Large intestine (tissue), 3 donors: ENCODE measurements around the gene IGLL1. TPM values are rescaled to one million over a fixed set of nuclear protein-coding genes. Genes with fewer than 3 reads are reported as not detected.
A peak's percentile ranks its signal among the peaks of the same experiment; 100 is the strongest.

Experiments
- DNase-seq, 2 donors: peaks; one replicate each; pipeline versions ENCODE4 v3.0.0 to v3.0.0-alpha.2; 2013
- H3K27ac ChIP-seq: one replicate; pipeline ENCODE4 v1.5.1; 2013; ENCODE audit warnings: low read length
- H3K27me3 ChIP-seq: 2 replicates; pipeline ENCODE4 v1.6.1; 2013; ENCODE audit warnings: low read length; ENCODE audit not compliant: control insufficient read depth, insufficient read depth
- H3K36me3 ChIP-seq: 2 replicates; pipeline ENCODE4 v1.6.1; 2013; ENCODE audit warnings: low read length; ENCODE audit not compliant: control insufficient read depth, insufficient read depth
- H3K4me1 ChIP-seq: one replicate; pipeline ENCODE4 v1.6.1; 2013; ENCODE audit warnings: low read length; ENCODE audit not compliant: control insufficient read depth, insufficient read depth
- H3K4me3 ChIP-seq: one replicate; pipeline ENCODE4 v1.5.1; 2013; ENCODE audit warnings: low read length
- H3K9me3 ChIP-seq: one replicate; pipeline ENCODE4 v1.6.1; 2013; ENCODE audit warnings: mild to moderate bottlenecking, low read depth, low read length, moderate library complexity; ENCODE audit not compliant: control insufficient read depth
- WGBS: methylation state at CpG from one replicate; pipeline ENCODE4 v1.1.5; 2013; ENCODE audit warnings: low lambda C conversion rate; ENCODE audit not compliant: insufficient coverage; 5-methylcytosine and 5-hydroxymethylcytosine counted together
- polyA plus RNA-seq: library from polyadenylated mRNA; unstranded; fragments of 120-200 nt; gene quantifications from one replicate; pipeline ENCODE4 v1.2.1, GENCODE V29; 2013

IGLL1 gene
- polyA plus RNA-seq, 1 donor, result 0.60 TPM

DNA sequence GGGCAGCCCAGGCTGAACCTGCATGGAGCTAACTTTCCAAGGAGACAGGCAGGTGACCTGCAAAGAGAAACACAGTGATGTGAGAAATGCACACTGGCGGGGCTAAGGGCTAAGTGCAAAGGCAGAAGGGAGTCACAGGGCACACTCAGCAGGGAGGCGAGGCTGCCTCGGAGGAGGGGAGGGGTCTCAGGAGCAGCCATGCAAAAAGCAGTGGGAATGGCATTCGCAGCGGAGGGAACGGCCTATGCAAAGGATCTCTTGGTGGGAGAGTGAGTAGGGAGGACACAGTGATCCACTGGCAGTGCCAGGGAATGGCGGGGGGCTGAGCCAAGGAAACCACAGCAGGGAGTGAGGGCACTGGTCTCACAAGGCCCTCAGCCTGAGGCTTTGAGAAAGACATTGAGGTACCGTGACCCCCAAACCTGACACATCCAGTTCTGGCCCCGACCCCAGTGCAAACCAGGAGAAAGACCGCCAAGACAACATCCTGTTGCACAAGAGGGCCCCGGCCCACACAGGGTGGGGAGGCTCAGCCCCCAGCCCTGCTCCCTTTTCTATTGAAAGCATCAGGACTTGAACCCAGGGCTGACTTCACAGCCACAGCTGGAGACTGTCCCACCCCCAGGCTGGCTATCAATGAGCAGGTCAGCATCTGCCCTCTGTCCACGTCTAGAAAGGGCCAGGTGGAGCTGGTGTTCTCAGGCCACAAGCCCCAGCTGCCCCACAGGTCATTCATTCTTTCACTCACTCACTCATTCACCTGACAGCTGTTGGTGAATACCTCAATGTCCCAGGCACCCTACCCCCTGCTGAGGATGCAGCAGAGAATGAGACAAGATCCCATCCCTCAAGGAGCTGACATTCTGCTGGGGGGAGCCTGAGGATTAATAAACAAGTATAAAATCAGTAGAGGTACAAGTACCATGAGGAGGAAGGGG, 50.7 kb downstream of the IGLL1 start:
- H3K4me1 ChIP-seq, result peaks cover 22% of the 10 kb centered on the region
- no peak overlapping the region for H3K4me3 ChIP-seq
- no peaks in the 10 kb centered on the region for H3K36me3 ChIP-seq
- no peak overlapping the region for H3K27ac ChIP-seq
- 51% methylated on average over 3 of the region's 12 CpGs for WGBS
- no peak for DNase-seq
- no peaks in the 10 kb centered on the region for H3K9me3 ChIP-seq
- no peaks in the 10 kb centered on the region for H3K27me3 ChIP-seq

DNA sequence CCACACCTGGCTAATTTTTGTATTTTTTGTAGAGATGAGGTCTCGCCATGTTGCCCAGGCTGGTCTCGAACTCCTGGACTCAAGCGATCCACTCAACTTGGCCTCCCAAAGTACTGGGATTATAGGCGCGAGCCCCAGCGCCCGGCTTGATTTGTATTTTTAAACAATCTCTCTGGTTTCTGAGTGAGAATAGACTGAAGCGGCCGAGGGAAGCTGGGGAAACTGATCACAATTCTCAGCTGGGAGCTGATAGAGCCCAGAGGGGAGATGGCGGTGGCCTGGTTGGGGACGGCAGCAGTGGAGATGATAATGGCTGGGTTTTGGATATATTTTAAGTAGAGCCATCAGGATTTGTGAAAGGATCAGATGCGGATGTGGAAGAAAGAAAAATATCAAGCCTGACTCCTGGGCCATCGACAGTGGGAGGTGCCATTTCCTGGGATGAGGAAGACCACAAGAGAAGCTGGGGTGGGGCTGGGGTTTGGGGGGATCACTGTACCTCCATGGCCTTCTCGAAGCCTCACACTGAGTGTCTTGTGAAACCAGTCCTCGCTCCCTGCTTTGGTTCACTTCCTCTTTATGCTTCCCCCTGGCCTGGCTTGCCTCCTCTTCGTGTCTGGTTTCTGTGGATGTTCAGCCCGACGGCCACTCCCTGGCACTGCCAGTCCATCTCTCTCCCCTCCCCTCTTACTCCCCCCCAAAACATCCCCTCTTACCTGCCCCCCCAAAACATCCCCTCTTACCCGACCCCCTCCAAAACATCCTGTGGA, 51.9 kb downstream of the IGLL1 start:
- Histone ChIP-seq H3K9me3 (no peaks in the 10 kb centered on the region), H3K4me1 (peaks cover 13% of the 10 kb centered on the region), H3K27me3 (no peaks in the 10 kb centered on the region), H3K36me3 (no peaks in the 10 kb centered on the region), H3K27ac (no peak overlapping the region), H3K4me3 (no peak overlapping the region)
- WGBS, result no CpG with 5 or more reads among the region's 19 CpGs
- no peak for DNase-seq

- no peak overlapping the region for H3K27ac ChIP-seq
- H3K36me3 ChIP-seq, result no peaks in the 10 kb centered on the region
- H3K27me3 ChIP-seq, result no peaks in the 10 kb centered on the region
- peaks cover 16% of the 10 kb centered on the region for H3K4me1 ChIP-seq
- no CpG with 5 or more reads among the region's 17 CpGs for WGBS
- no peak for DNase-seq
- H3K4me3 ChIP-seq, result no peak overlapping the region
- H3K9me3 ChIP-seq, result no peaks in the 10 kb centered on the region
These were observed 53.3 kb downstream of the IGLL1 start for GRCh38 chr22:23526596-23527316.

DNA sequence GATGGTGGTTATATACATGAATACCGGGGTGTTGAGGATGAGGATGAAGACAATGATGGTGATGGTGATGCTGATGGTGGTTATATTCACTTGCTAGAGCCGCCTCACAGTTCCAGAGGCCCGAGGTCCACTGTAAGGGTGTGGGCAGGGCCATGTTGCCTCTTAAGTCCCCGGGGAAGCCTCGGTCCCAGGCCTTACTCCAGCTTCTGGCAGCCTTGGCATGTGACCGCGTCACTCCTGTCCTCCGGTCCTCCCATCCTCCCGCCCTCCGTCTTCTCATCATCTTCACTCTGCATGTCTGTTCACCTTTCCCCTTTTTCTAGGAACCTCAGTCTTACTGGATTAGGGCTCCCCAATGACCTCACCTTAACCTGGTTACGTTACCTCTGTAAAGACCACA, 54.6 kb downstream of the IGLL1 start:
- Histone ChIP-seq H3K27ac (no peak overlapping the region), H3K4me3 (no peak overlapping the region), H3K36me3 (no peaks in the 10 kb centered on the region), H3K27me3 (no peaks in the 10 kb centered on the region), H3K9me3 (peaks cover 4% of the 10 kb centered on the region), H3K4me1 (peaks cover 27% of the 10 kb centered on the region)
- no peak for DNase-seq
- WGBS, result 100% methylated on average over 5 of the region's 11 CpGs

GRCh38 chr22:23524226-23524625, 55.9 kb downstream of the IGLL1 start:
- H3K27ac ChIP-seq, result no peak overlapping the region
- H3K27me3 ChIP-seq, result no peaks in the 10 kb centered on the region
- no CpG with 5 or more reads among the region's 6 CpGs for WGBS

GRCh38 chr22:23523713-23524112, 56.4 kb downstream of the IGLL1 start:
- Histone ChIP-seq H3K36me3 (no peaks in the 10 kb centered on the region), H3K4me3 (no peak overlapping the region), H3K27me3 (no peaks in the 10 kb centered on the region), H3K4me1 (peaks cover 34% of the 10 kb centered on the region), H3K27ac (peak overlapping the region; percentile 80), H3K9me3 (peaks cover 4% of the 10 kb centered on the region)
- no CpG with 5 or more reads among the region's 8 CpGs for WGBS
- no peak for DNase-seq

More at GRCh38 chr22:23524226-23524625, 55.9 kb downstream of the IGLL1 start:
- H3K4me3 ChIP-seq, result no peak overlapping the region
- no peak for DNase-seq
- peaks cover 4% of the 10 kb centered on the region for H3K9me3 ChIP-seq
- peaks cover 32% of the 10 kb centered on the region for H3K4me1 ChIP-seq
- no peaks in the 10 kb centered on the region for H3K36me3 ChIP-seq

Other genes starting within 250 kb of the IGLL1 start
- 1.3 TPM for gene DRICH1, start 52.0 kb upstream of the IGLL1 start, polyA plus RNA-seq
- 1.4 TPM for gene RGL4, start 110.7 kb upstream of the IGLL1 start, polyA plus RNA-seq
- 4.0 TPM for gene ZNF70, start 170.8 kb upstream of the IGLL1 start, polyA plus RNA-seq
- gene VPREB3, start 174.1 kb upstream of the IGLL1 start, polyA plus RNA-seq, result 0.45 TPM
- gene C22orf15, start 182.7 kb upstream of the IGLL1 start, polyA plus RNA-seq, result 0.43 TPM
- gene CHCHD10, start 187.7 kb upstream of the IGLL1 start, polyA plus RNA-seq, result 88.2 TPM
- gene MMP11, start 192.6 kb upstream of the IGLL1 start, polyA plus RNA-seq, result 12.7 TPM
- 84.8 TPM for gene SMARCB1, start 206.7 kb upstream of the IGLL1 start, polyA plus RNA-seq